IgD-negative memory B cell (primary cell): ENCODE measurements around the gene DBH. TPM values are rescaled to one million over a fixed set of nuclear protein-coding genes. Genes with fewer than 3 reads are reported as not detected.

ENCODE experiments used
- H3K27ac Mint-ChIP-seq, 3 donors: one replicate each; pipeline ENCODE4 v1.8.0; 2020 to 2022; ENCODE audit warnings: mild to moderate bottlenecking in 3 of 3, mixed read lengths in 3 of 3, moderate library complexity in 1 of 3
- H3K27me3 Mint-ChIP-seq: one replicate; pipeline ENCODE4 v1.8.0; 2021; ENCODE audit warnings: mixed read lengths
- H3K36me3 Mint-ChIP-seq: one replicate; pipeline ENCODE4 v1.8.0; 2020; ENCODE audit warnings: mild to moderate bottlenecking, mixed read lengths
- H3K4me1 Mint-ChIP-seq, 3 donors: one replicate each; pipeline ENCODE4 v1.8.0; 2020 to 2022; ENCODE audit warnings: mixed read lengths in 3 of 3, mild to moderate bottlenecking in 1 of 3
- H3K4me3 Mint-ChIP-seq, 4 donors: one replicate each; pipeline ENCODE4 v1.8.0; 2020 to 2022; ENCODE audit warnings: mild to moderate bottlenecking in 4 of 4, mixed read lengths in 4 of 4, moderate library complexity in 3 of 4
- H3K9me3 Mint-ChIP-seq, 3 donors: one replicate each; pipeline ENCODE4 v1.8.0; 2020 to 2021; ENCODE audit warnings: mixed read lengths in 3 of 3, mild to moderate bottlenecking in 1 of 3
- polyA plus RNA-seq: library from polyadenylated mRNA; unstranded; fragments of 300-500 nt; fragmentation: Illumina TruSeq; gene quantifications from one replicate; pipeline ENCODE4 v1.2.3, GENCODE V29; 2021

The DBH gene
- polyA plus RNA-seq, 1 donor from 2014 or later: not detected

- Mint-ChIP-seq H3K9me3 (no peaks in the 10 kb centered on the region), H3K27me3 (peaks cover 4% of the 10 kb centered on the region), H3K27ac (no peak overlapping the region), H3K4me1 (peaks cover 0 to 2% (median 2%) of the 10 kb centered on the region in 3 donors), H3K36me3 (no peaks in the 10 kb centered on the region), H3K4me3 (no peak overlapping the region)
These were observed 45.0 kb downstream of the DBH start for GRCh38 chr9:133680976-133681657.

- no peaks in the 10 kb centered on the region for H3K9me3 Mint-ChIP-seq
- H3K36me3 Mint-ChIP-seq: no peaks in the 10 kb centered on the region
- peaks cover 0 to 2% (median 0%) of the 10 kb centered on the region in 3 donors for H3K4me1 Mint-ChIP-seq
- no peak overlapping the region for H3K27ac Mint-ChIP-seq
- peaks cover 4% of the 10 kb centered on the region for H3K27me3 Mint-ChIP-seq
- no peak overlapping the region for H3K4me3 Mint-ChIP-seq
These were observed 45.6 kb downstream of the DBH start for GRCh38 chr9:133681658-133682306.

GRCh38 chr9:133682818-133683585 lies 46.8 kb downstream of the DBH start:
- Mint-ChIP-seq H3K27me3 (no peaks in the 10 kb centered on the region), H3K4me3 (no peak overlapping the region), H3K36me3 (no peaks in the 10 kb centered on the region), H3K27ac (peak overlapping the region in 1 of 3 donors; percentile 67), H3K9me3 (no peaks in the 10 kb centered on the region), H3K4me1 (peaks cover 0 to 2% (median 0%) of the 10 kb centered on the region in 3 donors)

GRCh38 chr9:133683586-133684120 lies 47.5 kb downstream of the DBH start:
- peak overlapping the region in 1 of 3 donors; percentile 67 for H3K27ac Mint-ChIP-seq

GRCh38 chr9:133684121-133684935 lies 48.2 kb downstream of the DBH start:
- H3K9me3 Mint-ChIP-seq: no peaks in the 10 kb centered on the region
- no peak overlapping the region for H3K27ac Mint-ChIP-seq
- no peaks in the 10 kb centered on the region for H3K36me3 Mint-ChIP-seq
- no peak overlapping the region for H3K4me3 Mint-ChIP-seq
- no peaks in the 10 kb centered on the region for H3K27me3 Mint-ChIP-seq
- peaks cover 0 to 2% (median 0%) of the 10 kb centered on the region in 3 donors for H3K4me1 Mint-ChIP-seq

More at GRCh38 chr9:133683586-133684120, 47.5 kb downstream of the DBH start:
- Mint-ChIP-seq H3K36me3 (no peaks in the 10 kb centered on the region), H3K27me3 (no peaks in the 10 kb centered on the region), H3K9me3 (no peaks in the 10 kb centered on the region), H3K4me1 (peaks cover 0 to 2% (median 0%) of the 10 kb centered on the region in 3 donors), H3K4me3 (peak overlapping the region in 1 of 4 donors; percentile 60)

- peaks cover 0 to 2% (median 0%) of the 10 kb centered on the region in 3 donors for H3K4me1 Mint-ChIP-seq
- H3K4me3 Mint-ChIP-seq: no peak overlapping the region
- H3K27ac Mint-ChIP-seq: no peak overlapping the region
- H3K27me3 Mint-ChIP-seq: no peaks in the 10 kb centered on the region
- H3K9me3 Mint-ChIP-seq: no peaks in the 10 kb centered on the region
- H3K36me3 Mint-ChIP-seq: no peaks in the 10 kb centered on the region
These were observed 48.8 kb downstream of the DBH start for GRCh38 chr9:133684936-133685361.

- H3K4me1 Mint-ChIP-seq: peaks cover 0 to 2% (median 0%) of the 10 kb centered on the region in 3 donors
- no peak overlapping the region for H3K4me3 Mint-ChIP-seq
- no peaks in the 10 kb centered on the region for H3K9me3 Mint-ChIP-seq
- peak overlapping the region in 2 of 3 donors; percentile 23 to 82 for H3K27ac Mint-ChIP-seq
- no peaks in the 10 kb centered on the region for H3K36me3 Mint-ChIP-seq
- H3K27me3 Mint-ChIP-seq: no peaks in the 10 kb centered on the region
These were observed 49.8 kb downstream of the DBH start for GRCh38 chr9:133685653-133686609.

GRCh38 chr9:133686642-133687575 lies 50.7 kb downstream of the DBH start:
- H3K27ac Mint-ChIP-seq: no peak overlapping the region
- no peaks in the 10 kb centered on the region for H3K9me3 Mint-ChIP-seq
- peaks cover 0 to 2% (median 0%) of the 10 kb centered on the region in 3 donors for H3K4me1 Mint-ChIP-seq
- H3K27me3 Mint-ChIP-seq: no peaks in the 10 kb centered on the region
- no peak overlapping the region for H3K4me3 Mint-ChIP-seq
- H3K36me3 Mint-ChIP-seq: no peaks in the 10 kb centered on the region

GRCh38 chr9:133687856-133688761 lies 51.9 kb downstream of the DBH start:
- H3K36me3 Mint-ChIP-seq: no peaks in the 10 kb centered on the region
- peaks cover 0 to 2% (median 0%) of the 10 kb centered on the region in 3 donors for H3K4me1 Mint-ChIP-seq
- no peak overlapping the region for H3K27ac Mint-ChIP-seq
- peaks cover 3% of the 10 kb centered on the region for H3K27me3 Mint-ChIP-seq
- no peaks in the 10 kb centered on the region for H3K9me3 Mint-ChIP-seq
- H3K4me3 Mint-ChIP-seq: no peak overlapping the region

GRCh38 chr9:133689151-133689763 lies 53.1 kb downstream of the DBH start:
- Mint-ChIP-seq H3K9me3 (no peaks in the 10 kb centered on the region), H3K27ac (no peak overlapping the region), H3K27me3 (peaks cover 7% of the 10 kb centered on the region), H3K4me1 (no peaks in the 10 kb centered on the region), H3K4me3 (no peak overlapping the region), H3K36me3 (no peaks in the 10 kb centered on the region)

GRCh38 chr9:133690081-133690561 lies 54.0 kb downstream of the DBH start:
- Mint-ChIP-seq H3K9me3 (no peaks in the 10 kb centered on the region), H3K4me1 (no peaks in the 10 kb centered on the region), H3K4me3 (no peak overlapping the region), H3K36me3 (no peaks in the 10 kb centered on the region), H3K27me3 (peaks cover 11% of the 10 kb centered on the region), H3K27ac (no peak overlapping the region)
